ENCODE data around the gene SPTBN1.

Gene SPTBN1

DNA sequence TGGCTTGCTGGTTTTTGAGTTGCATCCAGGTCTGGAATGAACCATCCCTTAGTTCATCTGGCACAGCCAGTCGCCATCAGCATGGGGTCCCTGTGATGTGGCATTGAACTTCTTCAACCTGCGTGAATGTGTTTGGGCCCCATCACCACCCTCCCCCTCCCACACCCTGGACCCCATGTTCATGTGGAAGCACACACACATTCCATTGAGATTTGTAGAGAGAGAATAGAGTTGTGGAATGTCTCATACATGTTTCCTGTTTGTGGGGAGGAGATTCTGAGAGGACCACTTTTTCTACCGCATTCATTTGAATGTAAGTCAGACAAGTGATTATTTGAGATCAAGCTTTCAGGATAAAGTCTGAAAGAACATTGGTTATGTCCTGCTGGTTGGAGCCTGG, 149.7 kb downstream of the SPTBN1 start:
- in situ Hi-C loops (cut with HindIII; ENCODE audit: low pct_unique_long_range_greater_than_20kb, low sequenced_read_pairs): no loop called here
- no peak for TF ChIP-seq JUND (IDR thresholded peaks at IDR 0.05; ENCODE audit: low read depth)
- DNase-seq (ENCODE audit: low read depth in 1 of 2, low spot score in 1 of 2): no peak

- no peak for DNase-seq (ENCODE audit: low read depth in 1 of 2, low spot score in 1 of 2)
- in situ Hi-C loops (cut with HindIII; ENCODE audit: low pct_unique_long_range_greater_than_20kb, low sequenced_read_pairs): no loop called here
- TF ChIP-seq JUND (IDR thresholded peaks at IDR 0.05; ENCODE audit: low read depth): no peak
Measured at GRCh38 chr2:54606393-54606958, 150.3 kb downstream of the SPTBN1 start.

GRCh38 chr2:54608224-54608623, 152.1 kb downstream of the SPTBN1 start:
- in situ Hi-C loops (cut with HindIII; ENCODE audit: low pct_unique_long_range_greater_than_20kb, low sequenced_read_pairs): no loop called here
- no peak for DNase-seq (ENCODE audit: low read depth in 1 of 2, low spot score in 1 of 2)
- TF ChIP-seq JUND (IDR thresholded peaks at IDR 0.05; ENCODE audit: low read depth): no peak

DNA sequence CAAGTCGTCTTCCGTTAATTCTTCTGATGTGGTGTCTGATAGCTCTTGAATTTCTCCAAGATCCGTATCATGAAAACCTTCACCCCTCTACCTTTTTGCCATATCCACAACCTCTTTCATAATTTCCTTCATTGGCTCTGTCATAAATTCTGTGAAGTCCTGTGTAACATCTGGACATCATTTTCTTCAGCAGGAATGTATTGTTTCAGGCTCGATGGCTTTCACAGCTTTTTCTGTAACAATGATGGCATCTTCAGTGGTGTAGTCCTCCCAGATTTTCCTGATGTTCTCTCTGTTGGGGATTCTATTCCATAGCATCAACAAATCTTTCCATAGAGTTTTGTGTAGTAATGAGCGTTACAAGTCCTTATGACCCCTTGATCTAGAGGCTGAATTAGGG, 153.1 kb downstream of the SPTBN1 start:
- no peak for TF ChIP-seq JUND (IDR thresholded peaks at IDR 0.05; ENCODE audit: low read depth)
- DNase-seq (ENCODE audit: low read depth in 1 of 2, low spot score in 1 of 2): no peak
- in situ Hi-C loops (cut with HindIII; ENCODE audit: low pct_unique_long_range_greater_than_20kb, low sequenced_read_pairs): no loop called here

GRCh38 chr2:54609647-54610046, 153.5 kb downstream of the SPTBN1 start:
- no peak for DNase-seq (ENCODE audit: low read depth in 1 of 2, low spot score in 1 of 2)
- in situ Hi-C loops (cut with HindIII; ENCODE audit: low pct_unique_long_range_greater_than_20kb, low sequenced_read_pairs): no loop called here
- no peak for TF ChIP-seq JUND (IDR thresholded peaks at IDR 0.05; ENCODE audit: low read depth)

DNA sequence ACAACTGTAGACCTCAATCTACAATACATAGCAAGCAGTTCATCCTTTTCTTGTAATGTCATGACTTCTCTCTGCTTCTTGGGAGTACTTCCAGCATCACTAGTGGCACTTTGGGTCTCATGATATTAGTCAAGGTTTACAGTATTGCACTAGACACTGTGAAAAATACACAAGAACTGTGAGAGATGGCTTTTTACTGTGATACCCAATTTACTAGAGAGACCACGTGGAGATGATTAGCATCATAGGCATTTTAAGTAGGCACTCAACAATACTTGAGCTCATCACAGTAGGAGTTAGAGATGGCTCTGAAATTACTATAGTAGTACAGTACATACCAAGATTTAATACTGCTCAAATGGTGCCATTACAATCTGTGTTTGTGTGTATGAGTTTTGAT, 154.6 kb downstream of the SPTBN1 start:
- in situ Hi-C loops (cut with HindIII; ENCODE audit: low pct_unique_long_range_greater_than_20kb, low sequenced_read_pairs): no loop called here
- DNase-seq (ENCODE audit: low read depth in 1 of 2, low spot score in 1 of 2): no peak
- TF ChIP-seq JUND (IDR thresholded peaks at IDR 0.05; ENCODE audit: low read depth): no peak

GRCh38 chr2:54611830-54612545, 155.9 kb downstream of the SPTBN1 start:
- no peak for DNase-seq (ENCODE audit: low read depth in 1 of 2, low spot score in 1 of 2)
- in situ Hi-C loops (cut with HindIII; ENCODE audit: low pct_unique_long_range_greater_than_20kb, low sequenced_read_pairs): no loop called here
- no peak for TF ChIP-seq JUND (IDR thresholded peaks at IDR 0.05; ENCODE audit: low read depth)

DNA sequence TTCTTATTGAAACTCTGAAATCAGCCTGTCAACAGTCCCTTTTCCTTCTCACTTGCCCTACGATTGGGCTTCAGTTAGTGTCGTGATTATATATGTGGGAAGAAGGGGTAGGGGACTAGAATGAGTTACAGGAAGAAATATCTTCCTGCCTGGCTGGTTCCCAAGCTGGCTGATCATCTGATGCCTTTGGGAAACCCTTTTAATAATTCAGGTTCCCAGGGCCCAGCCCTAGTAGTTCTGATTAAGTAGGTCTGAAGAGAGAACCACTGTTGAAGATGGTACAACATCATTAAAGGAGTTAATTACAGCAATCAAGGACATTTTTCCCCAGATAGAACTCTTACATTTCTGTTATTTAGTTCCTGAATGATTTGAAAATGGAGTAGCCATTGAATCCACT, 157.3 kb downstream of the SPTBN1 start:
- TF ChIP-seq JUND (IDR thresholded peaks at IDR 0.05; ENCODE audit: low read depth): no peak
- DNase-seq (ENCODE audit: low read depth in 1 of 2, low spot score in 1 of 2): no peak
- in situ Hi-C loops (cut with HindIII; ENCODE audit: low pct_unique_long_range_greater_than_20kb, low sequenced_read_pairs): no loop called here

- in situ Hi-C loops (cut with HindIII; ENCODE audit: low pct_unique_long_range_greater_than_20kb, low sequenced_read_pairs): no loop called here
Measured at GRCh38 chr2:54613794-54614257, 157.7 kb downstream of the SPTBN1 start.

GRCh38 chr2:54614819-54615218, 158.7 kb downstream of the SPTBN1 start:
- no peak for DNase-seq (ENCODE audit: low read depth in 1 of 2, low spot score in 1 of 2)
- TF ChIP-seq JUND (IDR thresholded peaks at IDR 0.05; ENCODE audit: low read depth): no peak
- in situ Hi-C loops (cut with HindIII; ENCODE audit: low pct_unique_long_range_greater_than_20kb, low sequenced_read_pairs): no loop called here

More at GRCh38 chr2:54613794-54614257, 157.7 kb downstream of the SPTBN1 start:
- no peak for DNase-seq (ENCODE audit: low read depth in 1 of 2, low spot score in 1 of 2)
- no peak for TF ChIP-seq JUND (IDR thresholded peaks at IDR 0.05; ENCODE audit: low read depth)

GRCh38 chr2:54615832-54616534, 159.9 kb downstream of the SPTBN1 start:
- in situ Hi-C loops (cut with HindIII; ENCODE audit: low pct_unique_long_range_greater_than_20kb, low sequenced_read_pairs): no loop called here

GRCh38 chr2:54617409-54617808, 161.3 kb downstream of the SPTBN1 start:
- no peak for TF ChIP-seq JUND (IDR thresholded peaks at IDR 0.05; ENCODE audit: low read depth)
- in situ Hi-C loops (cut with HindIII; ENCODE audit: low pct_unique_long_range_greater_than_20kb, low sequenced_read_pairs): no loop called here
- DNase-seq (ENCODE audit: low read depth in 1 of 2, low spot score in 1 of 2): no peak

More at GRCh38 chr2:54615832-54616534, 159.9 kb downstream of the SPTBN1 start:
- no peak for DNase-seq (ENCODE audit: low read depth in 1 of 2, low spot score in 1 of 2)
- no peak for TF ChIP-seq JUND (IDR thresholded peaks at IDR 0.05; ENCODE audit: low read depth)

Measured in T47D (cell line).